Sigmoid colon (tissue), 4 donors: Measurements from ENCODE around the gene MIF.

ENCODE experiments used
- EP300 ChIP-seq, 4 donors: sonication (generic); formaldehyde crosslinking; IDR thresholded peaks; one replicate each; pipeline ENCODE4 v1.6.1; 2017; ENCODE audit warnings: antibody characterized with exemption in 4 of 4
- TF ChIP-seq, protein P1 (sequence below), 4 experiments: fragments of 450-650 bp in 3 of 4; fragments of 200-600 bp in 1 of 4; IDR thresholded peaks; one replicate each; pipeline ENCODE4 v1.5.1; 2016 to 2019; ENCODE audit warnings: antibody characterized with exemption in 4 of 4, mild to moderate bottlenecking in 3 of 4, moderate library complexity in 2 of 4

- TF ChIP-seq, protein P1, sequence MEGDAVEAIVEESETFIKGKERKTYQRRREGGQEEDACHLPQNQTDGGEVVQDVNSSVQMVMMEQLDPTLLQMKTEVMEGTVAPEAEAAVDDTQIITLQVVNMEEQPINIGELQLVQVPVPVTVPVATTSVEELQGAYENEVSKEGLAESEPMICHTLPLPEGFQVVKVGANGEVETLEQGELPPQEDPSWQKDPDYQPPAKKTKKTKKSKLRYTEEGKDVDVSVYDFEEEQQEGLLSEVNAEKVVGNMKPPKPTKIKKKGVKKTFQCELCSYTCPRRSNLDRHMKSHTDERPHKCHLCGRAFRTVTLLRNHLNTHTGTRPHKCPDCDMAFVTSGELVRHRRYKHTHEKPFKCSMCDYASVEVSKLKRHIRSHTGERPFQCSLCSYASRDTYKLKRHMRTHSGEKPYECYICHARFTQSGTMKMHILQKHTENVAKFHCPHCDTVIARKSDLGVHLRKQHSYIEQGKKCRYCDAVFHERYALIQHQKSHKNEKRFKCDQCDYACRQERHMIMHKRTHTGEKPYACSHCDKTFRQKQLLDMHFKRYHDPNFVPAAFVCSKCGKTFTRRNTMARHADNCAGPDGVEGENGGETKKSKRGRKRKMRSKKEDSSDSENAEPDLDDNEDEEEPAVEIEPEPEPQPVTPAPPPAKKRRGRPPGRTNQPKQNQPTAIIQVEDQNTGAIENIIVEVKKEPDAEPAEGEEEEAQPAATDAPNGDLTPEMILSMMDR (IDR thresholded peaks at IDR 0.05): no peak
- no peak for TF ChIP-seq EP300 (IDR thresholded peaks at IDR 0.05)
Observed at GRCh38 chr22:23908587-23909205, 14.5 kb downstream of the MIF start.
